ENCODE measurements around the gene MAN1A1. TPM values are rescaled to one million over a fixed set of nuclear protein-coding genes. Genes with fewer than 3 reads are reported as not detected.

The MAN1A1 gene
- total RNA-seq, 1 donor: 175 TPM

- DNase-seq (ENCODE audit: low read depth): peak; percentile 58
- H3K4me3 ChIP-seq (ENCODE audit: low read depth, low read length): no peak overlapping the region
- TF ChIP-seq CTCF (IDR thresholded peaks at IDR 0.05; ENCODE audit: insufficient read depth, low read length): no peak
These were observed 73.3 kb downstream of the MAN1A1 start for GRCh38 chr6:119276211-119276610.

- TF ChIP-seq CTCF (IDR thresholded peaks at IDR 0.05; ENCODE audit: insufficient read depth, low read length): no peak
- no peak for DNase-seq (ENCODE audit: low read depth)
These were observed 75.4 kb downstream of the MAN1A1 start for GRCh38 chr6:119274197-119274595.

GRCh38 chr6:119273272-119274196 lies 76.0 kb downstream of the MAN1A1 start:
- peak; percentile 97 for DNase-seq (ENCODE audit: low read depth)
- no peak for TF ChIP-seq CTCF (IDR thresholded peaks at IDR 0.05; ENCODE audit: insufficient read depth, low read length)
- no peak overlapping the region for H3K4me3 ChIP-seq (ENCODE audit: low read depth, low read length)

More at GRCh38 chr6:119274197-119274595, 75.4 kb downstream of the MAN1A1 start:
- H3K4me3 ChIP-seq (ENCODE audit: low read depth, low read length): no peak overlapping the region

GRCh38 chr6:119270545-119270944 lies 79.0 kb downstream of the MAN1A1 start:
- DNase-seq (ENCODE audit: low read depth): no peak
- TF ChIP-seq CTCF (IDR thresholded peaks at IDR 0.05; ENCODE audit: insufficient read depth, low read length): no peak
- no peak overlapping the region for H3K4me3 ChIP-seq (ENCODE audit: low read depth, low read length)

GRCh38 chr6:119269266-119270103 lies 80.1 kb downstream of the MAN1A1 start:
- TF ChIP-seq CTCF (IDR thresholded peaks at IDR 0.05; ENCODE audit: insufficient read depth, low read length): no peak
- no peak for DNase-seq (ENCODE audit: low read depth)
- no peak overlapping the region for H3K4me3 ChIP-seq (ENCODE audit: low read depth, low read length)

- no peak overlapping the region for H3K4me3 ChIP-seq (ENCODE audit: low read depth, low read length)
- no peak for TF ChIP-seq CTCF (IDR thresholded peaks at IDR 0.05; ENCODE audit: insufficient read depth, low read length)
- DNase-seq (ENCODE audit: low read depth): no peak
These were observed 82.2 kb downstream of the MAN1A1 start for GRCh38 chr6:119267126-119267905.

All from fibroblast of the aortic adventitia (primary cell).